WTC11 (cell line): ENCODE data around the gene GPATCH8. TPM values are rescaled to one million over a fixed set of nuclear protein-coding genes. Genes with fewer than 3 reads are reported as not detected.

Experiments used
- ATAC-seq: fragments of 200-7000 bp; cut with Tn5 transposase; 2 replicates; pipeline ENCODE4 v1.10.0; 2021; ENCODE audit warnings: mild to moderate bottlenecking, moderate library complexity
- CTCF ChIA-PET: fragments of 300-600 bp; sonication (Branson Sonifier 250); formaldehyde crosslinking; loops from one replicate; lab custom pipeline; 2021; ENCODE audit warnings: antibody characterized with exemption; lab: Charles Lee
- POLR2A ChIA-PET: fragments of 350-600 bp; sonication (Branson Sonifier 250); formaldehyde crosslinking; loops from one replicate; lab custom pipeline; 2021; ENCODE audit warnings: antibody characterized with exemption; lab: Charles Lee
- DNase-seq: peaks from one replicate; pipeline ENCODE4 v3.0.0; 2021; ENCODE audit warnings: low spot score
- H3K27ac Mint-ChIP-seq: 2 replicates; pipeline ENCODE4 v1.8.0; 2021; ENCODE audit warnings: mixed read lengths
- H3K27me3 Mint-ChIP-seq: 2 replicates; pipeline ENCODE4 v1.8.0; 2021; ENCODE audit warnings: low read depth, mild to moderate bottlenecking, moderate library complexity, mixed read lengths
- H3K36me3 Mint-ChIP-seq: 2 replicates; pipeline ENCODE4 v1.8.0; 2021; ENCODE audit warnings: mixed read lengths
- H3K4me1 Mint-ChIP-seq: 2 replicates; pipeline ENCODE4 v1.8.0; 2022; ENCODE audit warnings: mixed read lengths
- H3K4me3 Mint-ChIP-seq: 2 replicates; pipeline ENCODE4 v1.8.0; 2021; ENCODE audit warnings: mild to moderate bottlenecking, moderate library complexity, mixed read lengths
- H3K9me3 Mint-ChIP-seq: 2 replicates; pipeline ENCODE4 v1.8.0; 2021; ENCODE audit warnings: mixed read lengths
- CREB1 ChIP-seq: sonication (generic); formaldehyde crosslinking; IDR thresholded peaks from 2 replicates; pipeline ENCODE4 v1.8.0; 2023; ENCODE audit warnings: mild to moderate bottlenecking, missing genetic modification reagents
- CREM ChIP-seq: sonication (generic); formaldehyde crosslinking; IDR thresholded peaks from 2 replicates; pipeline ENCODE4 v1.8.1; 2022; ENCODE audit warnings: mild to moderate bottlenecking, missing genetic modification reagents, moderate library complexity
- EMX1 ChIP-seq: fragments of 250-450 bp; sonication (Bioruptor Pico); IDR thresholded peaks from 2 replicates; pipeline ENCODE4 v1.8.0; 2021; ENCODE audit warnings: mild to moderate bottlenecking
- ETV6 ChIP-seq: sonication (generic); formaldehyde crosslinking; IDR thresholded peaks from 2 replicates; pipeline ENCODE4 v1.8.1; 2022; ENCODE audit warnings: mild to moderate bottlenecking, missing genetic modification reagents
- FOXK1 ChIP-seq: sonication (generic); formaldehyde crosslinking; IDR thresholded peaks from 2 replicates; pipeline ENCODE4 v1.8.0; 2022; ENCODE audit warnings: mild to moderate bottlenecking, moderate library complexity, missing genetic modification reagents
- FOXP1 ChIP-seq: sonication (generic); formaldehyde crosslinking; IDR thresholded peaks from 2 replicates; pipeline ENCODE4 v1.8.0; 2022; ENCODE audit warnings: missing genetic modification reagents, mild to moderate bottlenecking, moderate library complexity, borderline replicate concordance
- JUN ChIP-seq: sonication (generic); formaldehyde crosslinking; IDR thresholded peaks from 2 replicates; pipeline ENCODE4 v1.8.0; 2023; ENCODE audit warnings: mild to moderate bottlenecking, missing genetic modification reagents
- NFATC4 ChIP-seq: fragments of 250-450 bp; sonication (Bioruptor Pico); IDR thresholded peaks from 2 replicates; pipeline ENCODE4 v1.9.0; 2021; ENCODE audit warnings: mild to moderate bottlenecking
- NR3C1 ChIP-seq: sonication (generic); formaldehyde crosslinking; conservative IDR thresholded peaks from 2 replicates; pipeline ENCODE4 v1.8.1; 2023; ENCODE audit warnings: low read depth, mild to moderate bottlenecking, missing genetic modification reagents
- SP1 ChIP-seq: sonication (generic); formaldehyde crosslinking; conservative IDR thresholded peaks from 2 replicates; pipeline ENCODE4 v1.8.1; 2022; ENCODE audit warnings: missing genetic modification reagents
- TEAD1 ChIP-seq: sonication (generic); formaldehyde crosslinking; IDR thresholded peaks from 2 replicates; pipeline ENCODE4 v1.8.0; 2022; ENCODE audit warnings: mild to moderate bottlenecking, missing genetic modification reagents
- ZNF121 ChIP-seq: sonication (generic); formaldehyde crosslinking; IDR thresholded peaks from 2 replicates; pipeline ENCODE4 v1.8.0; 2023; ENCODE audit warnings: missing genetic modification reagents
- ZNF263 ChIP-seq: sonication (generic); formaldehyde crosslinking; IDR thresholded peaks from 2 replicates; pipeline ENCODE4 v1.8.1; 2022; ENCODE audit warnings: low read depth, mild to moderate bottlenecking, moderate library complexity, missing genetic modification reagents
- ZNF396 ChIP-seq: fragments of 250-450 bp; sonication (Bioruptor Pico); IDR thresholded peaks from 2 replicates; pipeline ENCODE4 v1.8.0; 2021; ENCODE audit warnings: mild to moderate bottlenecking, moderate library complexity, borderline replicate concordance
- ZNF423 ChIP-seq: fragments of 250-450 bp; sonication (Bioruptor Pico); IDR thresholded peaks from 2 replicates; pipeline ENCODE4 v2.1.2; 2022; ENCODE audit warnings: mild to moderate bottlenecking, moderate library complexity
- total RNA-seq: library from RNA; stranded (reverse); gene quantifications from 3 replicates; pipeline ENCODE4 v1.2.3, GENCODE V29; 2021
- TF ChIP-seq, protein P1 (sequence below): sonication (generic); formaldehyde crosslinking; IDR thresholded peaks from 2 replicates; pipeline ENCODE4 v1.8.0; 2023; ENCODE audit warnings: mild to moderate bottlenecking, missing genetic modification reagents
- TF ChIP-seq, protein P2 (sequence below): sonication (generic); formaldehyde crosslinking; conservative IDR thresholded peaks from 2 replicates; pipeline ENCODE4 v1.8.1; 2023; ENCODE audit warnings: mild to moderate bottlenecking, low read depth, missing genetic modification reagents, moderate library complexity
- TF ChIP-seq, protein P3 (sequence below): sonication (generic); formaldehyde crosslinking; IDR thresholded peaks from 2 replicates; pipeline ENCODE4 v1.8.1; 2023; ENCODE audit warnings: mild to moderate bottlenecking, missing genetic modification reagents, moderate library complexity
- TF ChIP-seq, protein P4 (sequence below): sonication (generic); formaldehyde crosslinking; IDR thresholded peaks from 2 replicates; pipeline ENCODE4 v1.8.0; 2023; ENCODE audit warnings: missing genetic modification reagents, mild to moderate bottlenecking, borderline replicate concordance

Gene GPATCH8
- total RNA-seq, 1 experiment from 2014 or later: 51.9 TPM

DNA sequence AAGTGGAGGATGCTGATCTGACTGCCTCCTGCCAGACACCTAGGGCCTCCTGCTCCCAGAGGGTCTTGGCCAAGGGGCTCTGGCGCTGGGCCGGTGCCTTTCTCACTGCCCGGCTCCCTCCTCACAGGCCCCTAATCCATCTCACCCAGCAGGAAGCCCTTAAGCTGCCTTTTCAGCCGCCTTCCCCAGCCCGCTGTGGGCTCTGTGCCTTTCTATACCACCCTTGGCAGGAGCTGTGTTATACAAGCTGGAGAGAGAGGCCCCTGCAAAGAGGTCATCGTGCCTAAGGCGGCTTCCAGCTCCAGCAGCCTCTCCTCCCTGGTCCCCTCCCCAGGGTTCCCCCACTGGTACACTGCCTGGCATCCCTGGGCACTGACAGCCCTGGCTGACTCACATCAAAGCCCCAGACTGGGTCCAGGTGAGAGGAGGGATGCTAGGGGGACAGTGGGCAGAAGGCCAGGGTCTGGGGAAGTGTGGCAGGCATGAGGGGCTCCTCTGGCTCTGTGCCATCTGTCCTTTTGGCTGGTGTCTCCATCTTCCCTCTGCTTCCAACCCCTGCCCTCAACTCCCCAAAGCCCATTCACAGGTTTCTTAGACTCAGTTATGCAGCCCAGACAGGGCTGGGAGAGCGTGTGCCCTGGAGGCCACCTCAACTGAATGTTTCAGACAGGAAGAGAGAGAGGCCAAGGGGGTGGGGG lies 38.8 kb upstream of the GPATCH8 start:
- peaks cover 83% of the 10 kb centered on the region for H3K4me1 Mint-ChIP-seq
- POLR2A ChIA-PET: interaction anchor here (1.1 to 1.9 kb wide), 2 partner anchors 15 to 30 kb away, joined by 3 to 16 read pairs; partner anchors contain the start of gene FZD2
- no peak overlapping the region for H3K27ac Mint-ChIP-seq
- peak; percentile 4; the same call in 1 of the 2 replicates for ATAC-seq
- CTCF ChIA-PET: interaction anchor here (0.6 to 3.2 kb wide), 9 partner anchors 8 to 593 kb away, joined by 3 to 17 read pairs (median 4); partner anchors contain the start of genes ACBD4 and FZD2
- no peak for TF ChIP-seq ZNF396 (CRISPR knock-in tag)
- TF ChIP-seq, protein P1, sequence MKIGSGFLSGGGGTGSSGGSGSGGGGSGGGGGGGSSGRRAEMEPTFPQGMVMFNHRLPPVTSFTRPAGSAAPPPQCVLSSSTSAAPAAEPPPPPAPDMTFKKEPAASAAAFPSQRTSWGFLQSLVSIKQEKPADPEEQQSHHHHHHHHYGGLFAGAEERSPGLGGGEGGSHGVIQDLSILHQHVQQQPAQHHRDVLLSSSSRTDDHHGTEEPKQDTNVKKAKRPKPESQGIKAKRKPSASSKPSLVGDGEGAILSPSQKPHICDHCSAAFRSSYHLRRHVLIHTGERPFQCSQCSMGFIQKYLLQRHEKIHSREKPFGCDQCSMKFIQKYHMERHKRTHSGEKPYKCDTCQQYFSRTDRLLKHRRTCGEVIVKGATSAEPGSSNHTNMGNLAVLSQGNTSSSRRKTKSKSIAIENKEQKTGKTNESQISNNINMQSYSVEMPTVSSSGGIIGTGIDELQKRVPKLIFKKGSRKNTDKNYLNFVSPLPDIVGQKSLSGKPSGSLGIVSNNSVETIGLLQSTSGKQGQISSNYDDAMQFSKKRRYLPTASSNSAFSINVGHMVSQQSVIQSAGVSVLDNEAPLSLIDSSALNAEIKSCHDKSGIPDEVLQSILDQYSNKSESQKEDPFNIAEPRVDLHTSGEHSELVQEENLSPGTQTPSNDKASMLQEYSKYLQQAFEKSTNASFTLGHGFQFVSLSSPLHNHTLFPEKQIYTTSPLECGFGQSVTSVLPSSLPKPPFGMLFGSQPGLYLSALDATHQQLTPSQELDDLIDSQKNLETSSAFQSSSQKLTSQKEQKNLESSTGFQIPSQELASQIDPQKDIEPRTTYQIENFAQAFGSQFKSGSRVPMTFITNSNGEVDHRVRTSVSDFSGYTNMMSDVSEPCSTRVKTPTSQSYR (CRISPR knock-in tag): no peak; the same call in 1 of the 2 replicates
- peak; percentile 77 for TF ChIP-seq ZNF423
- 0 out of 2 replicates have a peak, but pooled peaks have one; percentile 24 for TF ChIP-seq CREM (CRISPR knock-in tag)
- no peak for TF ChIP-seq NFATC4 (CRISPR knock-in tag)
- TF ChIP-seq CREB1: no peak
- no peak for TF ChIP-seq EMX1 (CRISPR knock-in tag)
- TF ChIP-seq, protein P2, sequence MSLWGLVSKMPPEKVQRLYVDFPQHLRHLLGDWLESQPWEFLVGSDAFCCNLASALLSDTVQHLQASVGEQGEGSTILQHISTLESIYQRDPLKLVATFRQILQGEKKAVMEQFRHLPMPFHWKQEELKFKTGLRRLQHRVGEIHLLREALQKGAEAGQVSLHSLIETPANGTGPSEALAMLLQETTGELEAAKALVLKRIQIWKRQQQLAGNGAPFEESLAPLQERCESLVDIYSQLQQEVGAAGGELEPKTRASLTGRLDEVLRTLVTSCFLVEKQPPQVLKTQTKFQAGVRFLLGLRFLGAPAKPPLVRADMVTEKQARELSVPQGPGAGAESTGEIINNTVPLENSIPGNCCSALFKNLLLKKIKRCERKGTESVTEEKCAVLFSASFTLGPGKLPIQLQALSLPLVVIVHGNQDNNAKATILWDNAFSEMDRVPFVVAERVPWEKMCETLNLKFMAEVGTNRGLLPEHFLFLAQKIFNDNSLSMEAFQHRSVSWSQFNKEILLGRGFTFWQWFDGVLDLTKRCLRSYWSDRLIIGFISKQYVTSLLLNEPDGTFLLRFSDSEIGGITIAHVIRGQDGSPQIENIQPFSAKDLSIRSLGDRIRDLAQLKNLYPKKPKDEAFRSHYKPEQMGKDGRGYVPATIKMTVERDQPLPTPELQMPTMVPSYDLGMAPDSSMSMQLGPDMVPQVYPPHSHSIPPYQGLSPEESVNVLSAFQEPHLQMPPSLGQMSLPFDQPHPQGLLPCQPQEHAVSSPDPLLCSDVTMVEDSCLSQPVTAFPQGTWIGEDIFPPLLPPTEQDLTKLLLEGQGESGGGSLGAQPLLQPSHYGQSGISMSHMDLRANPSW (CRISPR knock-in tag): no peak
- TF ChIP-seq TEAD1: peak; percentile 55; the same call in 1 of the 2 replicates
- 0 out of 2 replicates have a peak, but pooled peaks have one; percentile 46 for TF ChIP-seq ZNF121 (CRISPR knock-in tag)
- TF ChIP-seq, protein P3, sequence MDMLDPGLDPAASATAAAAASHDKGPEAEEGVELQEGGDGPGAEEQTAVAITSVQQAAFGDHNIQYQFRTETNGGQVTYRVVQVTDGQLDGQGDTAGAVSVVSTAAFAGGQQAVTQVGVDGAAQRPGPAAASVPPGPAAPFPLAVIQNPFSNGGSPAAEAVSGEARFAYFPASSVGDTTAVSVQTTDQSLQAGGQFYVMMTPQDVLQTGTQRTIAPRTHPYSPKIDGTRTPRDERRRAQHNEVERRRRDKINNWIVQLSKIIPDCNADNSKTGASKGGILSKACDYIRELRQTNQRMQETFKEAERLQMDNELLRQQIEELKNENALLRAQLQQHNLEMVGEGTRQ (CRISPR knock-in tag): no peak
- no peak for TF ChIP-seq NR3C1 (CRISPR knock-in tag)
- peak; percentile 34; the same call in 1 of the 2 replicates for TF ChIP-seq ETV6 (CRISPR knock-in tag)
- peak; percentile 25; the same call in 1 of the 2 replicates for TF ChIP-seq FOXK1 (CRISPR knock-in tag)
- peak; percentile 62; the same call in 1 of the 2 replicates for TF ChIP-seq ZNF263 (CRISPR knock-in tag)
- TF ChIP-seq, protein P4, sequence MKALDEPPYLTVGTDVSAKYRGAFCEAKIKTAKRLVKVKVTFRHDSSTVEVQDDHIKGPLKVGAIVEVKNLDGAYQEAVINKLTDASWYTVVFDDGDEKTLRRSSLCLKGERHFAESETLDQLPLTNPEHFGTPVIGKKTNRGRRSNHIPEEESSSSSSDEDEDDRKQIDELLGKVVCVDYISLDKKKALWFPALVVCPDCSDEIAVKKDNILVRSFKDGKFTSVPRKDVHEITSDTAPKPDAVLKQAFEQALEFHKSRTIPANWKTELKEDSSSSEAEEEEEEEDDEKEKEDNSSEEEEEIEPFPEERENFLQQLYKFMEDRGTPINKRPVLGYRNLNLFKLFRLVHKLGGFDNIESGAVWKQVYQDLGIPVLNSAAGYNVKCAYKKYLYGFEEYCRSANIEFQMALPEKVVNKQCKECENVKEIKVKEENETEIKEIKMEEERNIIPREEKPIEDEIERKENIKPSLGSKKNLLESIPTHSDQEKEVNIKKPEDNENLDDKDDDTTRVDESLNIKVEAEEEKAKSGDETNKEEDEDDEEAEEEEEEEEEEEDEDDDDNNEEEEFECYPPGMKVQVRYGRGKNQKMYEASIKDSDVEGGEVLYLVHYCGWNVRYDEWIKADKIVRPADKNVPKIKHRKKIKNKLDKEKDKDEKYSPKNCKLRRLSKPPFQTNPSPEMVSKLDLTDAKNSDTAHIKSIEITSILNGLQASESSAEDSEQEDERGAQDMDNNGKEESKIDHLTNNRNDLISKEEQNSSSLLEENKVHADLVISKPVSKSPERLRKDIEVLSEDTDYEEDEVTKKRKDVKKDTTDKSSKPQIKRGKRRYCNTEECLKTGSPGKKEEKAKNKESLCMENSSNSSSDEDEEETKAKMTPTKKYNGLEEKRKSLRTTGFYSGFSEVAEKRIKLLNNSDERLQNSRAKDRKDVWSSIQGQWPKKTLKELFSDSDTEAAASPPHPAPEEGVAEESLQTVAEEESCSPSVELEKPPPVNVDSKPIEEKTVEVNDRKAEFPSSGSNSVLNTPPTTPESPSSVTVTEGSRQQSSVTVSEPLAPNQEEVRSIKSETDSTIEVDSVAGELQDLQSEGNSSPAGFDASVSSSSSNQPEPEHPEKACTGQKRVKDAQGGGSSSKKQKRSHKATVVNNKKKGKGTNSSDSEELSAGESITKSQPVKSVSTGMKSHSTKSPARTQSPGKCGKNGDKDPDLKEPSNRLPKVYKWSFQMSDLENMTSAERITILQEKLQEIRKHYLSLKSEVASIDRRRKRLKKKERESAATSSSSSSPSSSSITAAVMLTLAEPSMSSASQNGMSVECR (CRISPR knock-in tag): peak; percentile 31; the same call in 1 of the 2 replicates
- TF ChIP-seq JUN (CRISPR knock-in tag): no peak
- TF ChIP-seq SP1 (CRISPR knock-in tag): 0 out of 2 replicates have a peak, but pooled peaks have one; percentile 38
- peak; percentile 55; the same call in 1 of the 2 replicates for TF ChIP-seq FOXP1 (CRISPR knock-in tag)
- TF ChIP-seq, all 79 proteins: peak for 10
- Mint-ChIP-seq H3K4me3 (peak overlapping the region; percentile 60), H3K36me3 (peaks cover 4% of the 10 kb centered on the region; the same call in 1 of the 2 replicates), H3K9me3 (0 out of 2 replicates have a peak, but pooled peaks cover 8% of the 10 kb centered on the region), H3K27me3 (peaks cover 95% of the 10 kb centered on the region)
- peak; percentile 39 for DNase-seq
